HepG2 (cell line): ENCODE results near the gene TAF12. TPM values are rescaled to one million over a fixed set of nuclear protein-coding genes. Genes with fewer than 3 reads are reported as not detected.
A peak's percentile ranks its signal among the peaks of the same experiment; 100 is the strongest.

Experiments
- AHDC1 ChIP-seq: sonication (generic); formaldehyde crosslinking; IDR thresholded peaks from 2 replicates; pipeline ENCODE4 v1.5.1; 2020; ENCODE audit warnings: mild to moderate bottlenecking, missing genetic modification reagents, borderline replicate concordance
- BCLAF1 ChIP-seq: fragments of 450-650 bp; IDR thresholded peaks from 2 replicates; pipeline ENCODE4 v1.6.1; 2017; ENCODE audit warnings: mild to moderate bottlenecking
- BRF2 ChIP-seq: sonication (generic); formaldehyde crosslinking; IDR thresholded peaks from 2 replicates; pipeline ENCODE4 v1.8.1; 2022; ENCODE audit warnings: mild to moderate bottlenecking, missing genetic modification reagents
- FOXP1 ChIP-seq, 2 experiments: fragments of 450-650 bp in 1 of 2; IDR thresholded peaks; 2 replicates each; pipeline ENCODE4 v1.6.1; 2017 to 2018; ENCODE audit warnings: antibody characterized with exemption in 1 of 2
- LCORL ChIP-seq, 2 experiments: fragments of 450-650 bp in 1 of 2; sonication (generic) in 1 of 2; formaldehyde crosslinking in 1 of 2; IDR thresholded peaks; 2 replicates each; pipeline versions ENCODE4 v1.5.0 to v1.6.1; 2017 to 2020; ENCODE audit warnings: antibody characterized with exemption in 1 of 2, missing genetic modification reagents in 1 of 2
- MED13 ChIP-seq: sonication (generic); formaldehyde crosslinking; IDR thresholded peaks from 2 replicates; pipeline ENCODE4 v1.5.0; 2020; ENCODE audit warnings: missing genetic modification reagents
- RORA ChIP-seq: sonication (generic); formaldehyde crosslinking; IDR thresholded peaks from 2 replicates; pipeline ENCODE4 v1.5.0; 2020; ENCODE audit warnings: mild to moderate bottlenecking, missing genetic modification reagents, moderate library complexity
- SSRP1 ChIP-seq: IDR thresholded peaks from 2 replicates; pipeline ENCODE4 v1.6.1; 2016; ENCODE audit warnings: control low read depth
- TFDP2 ChIP-seq: sonication (generic); formaldehyde crosslinking; IDR thresholded peaks from 2 replicates; pipeline ENCODE4 v1.4.0; 2020; ENCODE audit warnings: missing genetic modification reagents
- TP53 ChIP-seq: sonication (generic); formaldehyde crosslinking; conservative IDR thresholded peaks from 2 replicates; pipeline ENCODE4 v1.4.0; 2020; ENCODE audit warnings: missing genetic modification reagents
- ZKSCAN8 ChIP-seq: IDR thresholded peaks from 2 replicates; pipeline ENCODE4 v1.6.1; 2016; ENCODE audit warnings: borderline replicate concordance, missing genetic modification reagents, missing compliant biosample characterization
- ZNF335 ChIP-seq: sonication (generic); formaldehyde crosslinking; IDR thresholded peaks from 2 replicates; pipeline ENCODE4 v1.4.0; 2020; ENCODE audit warnings: missing genetic modification reagents
- ZNF382 ChIP-seq: sonication (generic); formaldehyde crosslinking; IDR thresholded peaks from 2 replicates; pipeline ENCODE4 v1.5.0; 2020; ENCODE audit warnings: missing genetic modification reagents, mild to moderate bottlenecking, borderline replicate concordance
- ZNF543 ChIP-seq: sonication (generic); formaldehyde crosslinking; IDR thresholded peaks from 2 replicates; pipeline ENCODE4 v1.4.0; 2020; ENCODE audit warnings: mild to moderate bottlenecking, missing genetic modification reagents
- ZNF567 ChIP-seq: sonication (generic); formaldehyde crosslinking; IDR thresholded peaks from 2 replicates; pipeline ENCODE4 v1.8.1; 2023; ENCODE audit warnings: mild to moderate bottlenecking, missing genetic modification reagents, borderline replicate concordance
- ZNF614 ChIP-seq: IDR thresholded peaks from 2 replicates; pipeline ENCODE4 v1.6.1; 2018; ENCODE audit warnings: missing biosample characterization, missing genetic modification reagents, inconsistent platforms, borderline replicate concordance
- ZNF891 ChIP-seq: sonication (generic); formaldehyde crosslinking; IDR thresholded peaks from 2 replicates; pipeline ENCODE4 v1.5.0; 2020; ENCODE audit warnings: mild to moderate bottlenecking, missing genetic modification reagents
- ZSCAN21 ChIP-seq: sonication (generic); formaldehyde crosslinking; IDR thresholded peaks from 2 replicates; pipeline ENCODE4 v1.8.0; 2022; ENCODE audit warnings: mild to moderate bottlenecking, missing genetic modification reagents, moderate library complexity, borderline replicate concordance
- polyA plus RNA-seq, 8 experiments: library from polyadenylated mRNA; depleted of rRNA in 3 of 8; stranded (reverse) in 7 of 8; unstranded in 1 of 8; fragments of >200 nt; fragmentation: Illumina TruSeq in 4 of 8; extraction: Trizol in 4 of 8; gene quantifications; 2 replicates each; pipeline versions ENCODE4 v1.2.1 to v1.2.3, GENCODE V29; 2011 to 2016; ENCODE audit warnings: low read depth in 4 of 8, missing spikeins in 1 of 8, mixed read lengths in 1 of 8; ENCODE audit not compliant: insufficient read depth in 1 of 8
- total RNA-seq, 5 experiments: library from RNA; depleted of rRNA; stranded (reverse); fragments of >200 nt; fragmentation: Illumina TruSeq; extraction: Trizol; gene quantifications; 2 replicates each; pipeline ENCODE4 v1.2.3, GENCODE V29; 2016; ENCODE audit warnings: low read depth in 1 of 5

Gene TAF12
- total and polyA plus RNA-seq, 2 of the 13 experiments (the other 11 are each of a cell fraction or from before 2014, with no cell fraction given), result 16.3 to 17.1 TPM

GRCh38 chr1:28642847-28643635, at the start of gene TAF12 (continued):
- no peak for TF ChIP-seq RORA
- TF ChIP-seq ZNF614 (CRISPR knock-in tag), result peak; percentile 93
- TF ChIP-seq ZNF891 (CRISPR knock-in tag), result peak; percentile 80; the same call in 1 of the 2 replicates
- no peak for TF ChIP-seq ZNF382
- no peak; the same call in 1 of the 2 replicates for TF ChIP-seq ZNF567
- TF ChIP-seq ZKSCAN8 (CRISPR knock-in tag), result 0 out of 2 replicates have a peak, but pooled peaks have one; percentile 47
- peak; percentile 65; the same call in 1 of the 2 replicates for TF ChIP-seq ZNF335 (CRISPR knock-in tag)
- no peak for TF ChIP-seq FOXP1 (IDR thresholded peaks at IDR 0.05)
- no peak for TF ChIP-seq FOXP1 (CRISPR knock-in tag; IDR thresholded peaks at IDR 0.05)
- TF ChIP-seq LCORL (IDR thresholded peaks at IDR 0.05), result no peak
- no peak for TF ChIP-seq LCORL (CRISPR knock-in tag; IDR thresholded peaks at IDR 0.05)
- TF ChIP-seq BRF2 (CRISPR knock-in tag), result no peak
- TF ChIP-seq MED13, result peak; percentile 88
- TF ChIP-seq TP53 (CRISPR knock-in tag), result peak; percentile 21; the same call in 1 of the 2 replicates
- TF ChIP-seq ZNF543 (CRISPR knock-in tag), result peak; percentile 71
- peak; percentile 94; the same call in 1 of the 2 replicates for TF ChIP-seq ZSCAN21 (CRISPR knock-in tag)
- TF ChIP-seq SSRP1 (CRISPR knock-in tag), result 0 out of 2 replicates have a peak, but pooled peaks have one; percentile 11
- TF ChIP-seq BCLAF1, result no peak
- peak; percentile 90 for TF ChIP-seq TFDP2 (CRISPR knock-in tag)
- no peak for TF ChIP-seq AHDC1 (CRISPR knock-in tag)
